HG02840 (cell line): Measurements from ENCODE around the gene CFAP52.
"Not testable (repeated sequence)": the region's sequence is repeated elsewhere in the genome, so short reads cannot be mapped to it uniquely, and the experiment has no call there.

Experiments
- ATAC-seq: cut with Tn5 transposase; IDR thresholded peaks from one replicate; pipeline ENCODE4 v1.9.1; 2021; ENCODE audit warnings: mild to moderate bottlenecking, moderate library complexity, moderate number of reproducible peaks; ENCODE audit not compliant: unreplicated experiment, low FRiP score

CFAP52 gene

GRCh38 chr17:9568957-9569588 lies 7.4 kb upstream of the CFAP52 start:
- no peak for ATAC-seq

- no peak for ATAC-seq
Observed at GRCh38 chr17:9571201-9571600, 5.2 kb upstream of the CFAP52 start.

DNA sequence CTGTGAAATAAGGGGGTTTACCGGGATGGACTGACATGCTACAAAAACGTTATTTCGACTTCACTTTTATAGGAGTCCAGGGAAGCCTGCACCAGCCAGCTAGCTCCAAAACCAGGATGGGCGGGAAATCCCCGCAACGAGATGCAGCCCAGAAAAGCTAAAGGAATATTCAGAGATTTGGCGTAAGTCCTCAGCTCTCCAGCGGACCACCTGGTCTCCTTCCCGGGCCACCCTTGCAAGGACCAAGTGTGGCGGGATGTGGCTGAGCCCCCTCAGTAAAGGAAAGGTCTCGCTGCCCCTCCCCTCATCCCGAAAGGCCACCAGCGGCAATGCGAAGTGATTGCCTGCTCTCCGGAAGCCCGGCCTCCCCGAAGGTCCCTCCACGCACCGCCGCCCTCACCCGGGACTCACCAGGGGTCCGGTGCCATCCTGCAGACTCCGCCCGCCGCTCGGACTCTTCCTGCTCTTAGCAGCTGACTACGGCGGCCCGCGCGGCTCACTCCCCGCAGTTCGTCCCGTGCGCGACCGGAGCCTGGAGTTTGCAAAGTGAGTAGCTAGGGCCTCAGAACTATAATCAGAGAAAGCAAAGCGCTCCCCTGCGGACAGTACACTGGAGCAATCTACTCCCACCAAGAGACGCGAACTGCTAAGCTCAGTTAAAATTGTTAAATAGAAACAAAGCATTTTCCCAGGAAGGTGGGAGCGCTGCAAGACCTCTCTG lies 901 bp upstream of the CFAP52 start, which contains the start of gene STX8:
Gene STX8 (minus strand): TSS at position 440 of the 721 bp plus-strand sequence. CDS start 12 bp downstream, at position 428.
- ATAC-seq = peak; percentile 79

DNA sequence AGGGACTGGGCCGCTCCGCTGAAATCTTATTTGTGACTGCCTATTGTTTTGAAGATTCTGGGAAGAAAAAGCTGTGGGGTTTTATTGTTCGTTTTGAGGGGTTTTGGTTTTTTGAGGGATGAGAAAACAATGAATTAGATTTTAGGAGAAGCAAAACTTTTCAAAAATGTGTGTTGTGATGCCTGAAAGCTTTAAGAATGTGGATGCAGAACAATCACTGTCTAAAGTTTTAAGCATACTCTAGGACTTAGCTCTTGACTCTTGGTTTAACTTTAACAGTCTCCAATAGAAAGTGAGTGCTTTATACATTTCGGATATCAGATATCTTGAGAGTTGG lies 899 bp downstream of the CFAP52 start:
- no peak for ATAC-seq

DNA sequence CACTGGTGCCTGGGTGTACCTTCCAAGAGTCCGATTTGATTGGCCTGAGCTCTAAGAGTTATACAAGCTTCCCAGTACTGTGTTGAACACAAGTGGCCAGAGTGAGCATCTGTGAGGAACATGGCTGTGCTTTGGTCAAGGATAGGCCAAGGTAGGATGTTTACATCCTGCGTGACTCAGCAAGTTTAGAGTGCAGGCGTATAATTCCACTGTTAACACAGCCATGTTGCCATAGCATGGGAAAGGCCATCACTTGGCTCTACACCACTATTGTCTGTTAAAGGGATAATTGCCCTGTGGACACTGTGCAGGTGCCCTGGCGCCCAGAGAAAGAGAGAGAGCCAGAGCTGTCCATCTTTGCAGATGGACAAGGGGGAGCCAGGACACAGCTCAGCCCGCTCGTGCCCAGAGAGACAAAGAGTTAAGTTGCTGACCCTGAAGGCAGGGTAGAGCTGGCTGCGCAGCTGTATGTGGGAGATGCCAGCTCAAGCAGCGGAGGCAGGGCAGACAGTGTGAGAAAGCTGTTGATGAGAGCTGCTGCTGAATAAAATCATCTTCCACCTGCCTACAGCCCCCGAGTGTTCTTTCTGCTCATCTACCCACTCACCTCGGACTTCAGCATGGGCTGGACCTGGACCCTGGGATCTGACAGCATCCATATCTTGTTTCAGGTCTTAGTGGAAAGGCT lies 11.7 kb downstream of the CFAP52 start:
- no peak for ATAC-seq

GRCh38 chr17:9594065-9594464 lies 17.6 kb downstream of the CFAP52 start:
- ATAC-seq = no peak

GRCh38 chr17:9597638-9598037 lies 21.2 kb downstream of the CFAP52 start:
- not testable (repeated sequence) for ATAC-seq

DNA sequence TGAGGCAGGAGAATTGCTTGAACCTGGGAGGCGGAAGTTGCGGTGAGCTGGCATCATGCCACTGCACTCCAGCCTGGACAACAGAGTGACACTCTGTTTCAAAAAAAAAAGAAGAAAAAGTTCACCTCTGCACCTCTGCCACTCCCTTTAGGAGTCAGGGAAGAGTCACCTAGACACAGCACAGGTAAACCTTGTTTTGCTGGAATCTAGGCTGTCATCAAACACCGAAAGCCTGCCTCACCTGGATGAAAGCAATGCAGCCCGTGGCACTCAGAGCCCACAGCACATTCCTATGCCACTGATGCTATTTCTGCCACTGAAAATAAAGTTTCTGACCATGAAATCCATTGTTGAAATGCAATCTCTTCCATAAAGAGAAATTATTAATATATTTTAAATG lies 22.2 kb downstream of the CFAP52 start:
- ATAC-seq = no peak

GRCh38 chr17:9604583-9604982 lies 28.1 kb downstream of the CFAP52 start:
- ATAC-seq = not testable (repeated sequence)

- ATAC-seq = no peak
Observed at GRCh38 chr17:9606453-9606852, 30.0 kb downstream of the CFAP52 start.

- ATAC-seq = not testable (repeated sequence)
Observed at GRCh38 chr17:9607058-9607457, 30.6 kb downstream of the CFAP52 start.

DNA sequence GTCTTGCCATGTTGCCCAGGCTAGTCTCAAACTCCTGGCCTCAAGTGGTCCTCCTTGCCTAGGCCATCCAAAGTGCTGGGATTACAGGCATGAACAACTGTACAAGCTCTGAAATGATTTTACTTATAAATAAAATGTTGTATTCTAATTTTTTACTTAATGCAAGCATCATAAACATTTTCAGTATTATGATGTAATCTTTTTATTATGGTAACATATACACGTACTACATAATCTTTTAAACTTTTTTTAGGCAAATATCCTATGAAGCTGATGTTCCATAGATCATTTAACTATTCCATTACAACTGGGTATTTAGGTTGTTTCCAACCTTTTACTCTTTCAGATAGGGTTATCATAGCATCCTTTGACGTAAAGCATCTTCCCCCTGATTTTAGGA lies 35.1 kb downstream of the CFAP52 start:
- no peak for ATAC-seq

DNA sequence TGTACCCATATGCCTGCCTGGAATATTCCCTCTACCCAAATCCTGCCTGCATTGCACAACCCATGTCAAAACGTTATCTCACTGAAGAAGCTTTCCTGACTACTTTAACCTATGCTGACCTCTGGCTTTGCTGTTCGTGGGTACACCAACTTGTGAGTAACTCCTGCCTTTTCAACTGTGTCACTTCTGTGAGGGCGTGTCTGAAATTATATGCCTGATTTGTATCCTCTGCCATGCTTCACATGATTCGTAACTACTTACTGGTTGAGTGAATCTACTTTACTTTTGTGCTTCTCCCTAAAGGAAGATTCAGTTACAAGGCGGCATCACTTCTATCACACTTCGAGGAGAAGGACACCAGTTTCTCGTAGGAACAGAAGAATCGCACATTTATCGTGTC lies 35.6 kb downstream of the CFAP52 start:
- ATAC-seq = no peak

- ATAC-seq = no peak
Observed at GRCh38 chr17:9615486-9615885, 39.0 kb downstream of the CFAP52 start.

GRCh38 chr17:9622961-9623360 lies 46.5 kb downstream of the CFAP52 start:
- ATAC-seq = no peak

- ATAC-seq = no peak
Observed at GRCh38 chr17:9628509-9628908, 52.1 kb downstream of the CFAP52 start.

DNA sequence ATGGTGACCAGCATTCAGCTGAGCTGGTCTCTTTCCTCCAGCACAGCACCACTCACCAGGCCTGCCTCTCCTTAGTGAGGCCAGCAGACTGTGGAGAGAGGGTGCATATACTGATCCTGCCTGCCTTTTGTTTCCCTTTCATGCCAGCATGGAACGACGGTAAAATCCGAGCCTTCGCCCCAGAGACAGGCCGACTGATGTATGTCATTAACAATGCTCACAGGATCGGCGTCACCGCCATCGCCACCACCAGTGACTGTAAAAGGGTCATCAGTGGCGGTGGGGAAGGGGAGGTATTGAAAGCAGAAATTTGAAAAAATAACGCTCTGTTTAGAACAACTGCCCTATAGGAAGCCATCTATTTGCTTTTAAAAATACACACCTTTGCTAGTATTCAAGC lies 56.3 kb downstream of the CFAP52 start:
- no peak for ATAC-seq

DNA sequence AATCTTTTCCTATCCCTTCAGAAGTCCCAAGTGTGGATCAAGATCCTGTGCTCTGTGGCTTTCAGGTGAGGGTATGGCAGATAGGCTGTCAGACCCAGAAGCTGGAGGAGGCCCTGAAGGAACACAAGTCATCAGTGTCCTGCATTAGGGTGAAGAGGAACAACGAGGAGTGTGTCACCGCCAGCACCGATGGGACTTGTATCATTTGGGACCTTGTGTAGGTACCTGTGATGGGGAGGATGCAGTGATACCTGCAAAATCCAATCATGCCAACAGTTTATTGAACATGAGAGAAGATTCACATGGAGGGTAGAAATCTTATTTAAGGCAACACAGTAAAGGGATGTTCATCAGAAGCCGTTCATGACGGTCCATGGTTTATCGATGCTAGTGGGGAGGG lies 58.9 kb downstream of the CFAP52 start:
- ATAC-seq = no peak

DNA sequence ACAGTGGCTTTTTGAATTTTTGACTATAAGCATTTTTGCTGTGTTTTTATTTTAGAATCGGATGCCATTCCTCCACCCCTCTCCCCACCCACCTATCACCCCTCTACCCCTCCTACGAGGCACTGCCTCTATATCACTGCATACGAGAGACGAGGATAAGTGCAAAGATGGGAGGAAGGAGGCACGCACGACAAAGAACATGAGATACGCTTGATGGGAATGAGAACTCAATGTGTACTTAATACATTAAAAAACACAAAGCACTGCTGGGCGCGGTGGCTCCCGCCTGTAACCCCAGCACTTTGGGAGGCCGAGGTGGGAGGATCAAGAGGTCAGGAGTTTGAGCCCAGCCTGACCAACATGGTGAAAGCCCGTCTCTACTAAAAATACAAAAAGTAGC lies 60.1 kb downstream of the CFAP52 start:
- no peak for ATAC-seq

DNA sequence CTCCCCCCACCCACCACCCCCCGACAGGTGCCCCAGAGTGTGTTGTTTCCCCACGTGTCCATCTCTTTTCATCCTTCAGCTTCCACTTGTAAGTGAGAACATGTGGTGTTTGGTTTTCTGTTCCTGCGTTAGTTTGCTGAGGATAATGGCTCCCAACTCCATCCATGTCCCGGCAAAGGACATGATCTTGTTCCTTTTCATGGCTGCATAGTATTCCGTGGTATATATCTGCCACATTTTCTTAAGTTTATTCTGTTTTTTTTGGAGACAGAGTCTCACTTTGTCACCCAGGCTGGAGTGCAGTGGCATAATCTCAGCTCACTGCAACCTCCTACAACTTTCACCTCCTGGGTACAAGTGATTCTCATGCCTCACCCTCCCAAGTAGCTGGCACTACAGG lies 63.9 kb downstream of the CFAP52 start:
- not testable (repeated sequence) for ATAC-seq

GRCh38 chr17:9643611-9644010 lies 67.2 kb downstream of the CFAP52 start:
- no peak for ATAC-seq
